ENCODE results near the gene FTCD. TPM values are rescaled to one million over a fixed set of nuclear protein-coding genes. Genes with fewer than 3 reads are reported as not detected.

Gene FTCD
- total and polyA plus RNA-seq, 2 of the 8 experiments (the other 6 are each of a cell fraction or from before 2014, with no cell fraction given), result 3.3 to 4.9 TPM

- H3K18ac ChIP-seq (ENCODE audit: extremely low read depth, low read length), result no peak overlapping the region
- FAIRE-seq, result no peak
- 94% methylated on average over 9 of the region's 12 CpGs; no CpG with 5 or more reads in 1 of the 2 experiments for whole genome bisulfite sequencing, 2 experiments (ENCODE audit: extremely low coverage in 1 of 2, insufficient coverage in 1 of 2, insufficient read length in 1 of 2, insufficient replicate concordance in 2 of 2, low coverage in 1 of 2, low lambda C conversion rate in 2 of 2, missing lambda C conversion rate in 1 of 2)
Observed at GRCh38 chr21:46122758-46123683, 32.4 kb downstream of the FTCD start.

More at GRCh38 chr21:46122758-46123683, 32.4 kb downstream of the FTCD start:
- H3K56ac ChIP-seq (replicated peaks; ENCODE audit: insufficient read length, low read depth, low read length), result no peak overlapping the region
- no peak overlapping the region for H2BK20ac ChIP-seq (ENCODE audit: low read length)
- H4K91ac ChIP-seq (replicated peaks; ENCODE audit: insufficient read length, low read length), result no peak overlapping the region
- no peak overlapping the region for H2BK120ac ChIP-seq (replicated peaks; ENCODE audit: low read depth, low read length)
- no peaks in the 10 kb centered on the region for H3K9me3 ChIP-seq (ENCODE audit: insufficient read depth in 2 of 2, low read depth in 1 of 2, low read length in 1 of 2)
- no peak overlapping the region for H2BK15ac ChIP-seq (ENCODE audit: low read length)
- no peak overlapping the region for H3K4ac ChIP-seq (replicated peaks; ENCODE audit: insufficient read length, low read depth, low read length)
- H3K23ac ChIP-seq (ENCODE audit: insufficient read length), result no peak overlapping the region
- peaks cover 0 to under 1% (median 0%) of the 10 kb centered on the region in 4 experiments; a peak in 1 of 7 replicates for H3K4me1 ChIP-seq (replicated peaks in 1 of 4; ENCODE audit: control insufficient read depth in 3 of 4, insufficient read depth in 4 of 4, low read length in 3 of 4)
- no peak overlapping the region for H3K4me3 ChIP-seq (ENCODE audit: extremely low read depth in 1 of 4, insufficient read depth in 2 of 4, low read depth in 3 of 4, low read length in 4 of 4)
- H3K79me1 ChIP-seq (ENCODE audit: low read depth, low read length), result no peaks in the 10 kb centered on the region
- H2AFZ ChIP-seq (ENCODE audit: low read length), result no peak overlapping the region
- POLR2A ChIA-PET (ENCODE audit: partially characterized antibody), result interaction anchor here (0.6 kb wide), 2 partner anchors 14 to 141 kb away, joined by 3 read pairs; no protein-coding TSS in a partner anchor
- H3K4me2 ChIP-seq (ENCODE audit: insufficient read depth in 1 of 2, low read depth in 2 of 2, low read length in 2 of 2), result no peak overlapping the region
- no peak overlapping the region for H2AK5ac ChIP-seq (ENCODE audit: low read depth, low read length)
- CTCF ChIA-PET (ENCODE audit: partially characterized antibody), result interaction anchor here (0.6 to 1.1 kb wide), 2 partner anchors 13 to 20 kb away, joined by 4 read pairs; no protein-coding TSS in a partner anchor
- no peak overlapping the region for H3K14ac ChIP-seq (ENCODE audit: insufficient read length)
- DNase-seq (ENCODE audit: low read depth in 1 of 2, low spot score in 2 of 2), result no peak
- no peak overlapping the region for H2BK12ac ChIP-seq (ENCODE audit: low read depth, low read length)
- peaks cover 7% of the 10 kb centered on the region; the same call in 1 of the 2 replicates for H3K23me2 ChIP-seq (ENCODE audit: low read depth, low read length)
- H3K36me3 ChIP-seq (ENCODE audit: control insufficient read depth in 2 of 4, insufficient read depth in 4 of 4, low read length in 3 of 4), result peaks cover 2 to 26% (median 3%) of the 10 kb centered on the region in 4 experiments; a peak in 4 of 8 replicates
- peaks cover 0 to 12% of the 10 kb centered on the region in 2 experiments for H4K20me1 ChIP-seq (replicated peaks in 1 of 2; ENCODE audit: control insufficient read depth in 1 of 2, insufficient read depth in 2 of 2, low read length in 2 of 2)
- H4K5ac ChIP-seq (ENCODE audit: insufficient read length, low read depth, low read length), result no peak overlapping the region
- no peak overlapping the region for H2BK5ac ChIP-seq (ENCODE audit: low read depth, low read length)
- H3K79me2 ChIP-seq (ENCODE audit: control insufficient read depth in 1 of 2, insufficient read depth in 2 of 2, low read length in 2 of 2), result no peaks in the 10 kb centered on the region
- no peak overlapping the region for H4K8ac ChIP-seq (ENCODE audit: extremely low read depth, insufficient read depth, low read length)
- TF ChIP-seq RAD21 (IDR thresholded peaks at IDR 0.05 in 1 of 2, conservative IDR thresholded peaks at IDR 0.05 in 1 of 2; ENCODE audit: low read depth in 2 of 2, low read length in 2 of 2) (no peak), POLR2A (IDR thresholded peaks at IDR 0.05; ENCODE audit: control extremely low read depth in 1 of 2, low read depth in 2 of 2, low read length in 2 of 2) (no peak), RXRA (IDR thresholded peaks at IDR 0.05; ENCODE audit: insufficient read depth, low read depth, low read length) (no peak)
- H3K27me3 ChIP-seq (replicated peaks in 1 of 4; ENCODE audit: control insufficient read depth in 3 of 4, extremely low read depth in 1 of 4, insufficient read depth in 3 of 4, low read length in 3 of 4), result no peaks in the 10 kb centered on the region
- H3K27ac ChIP-seq (ENCODE audit: low read depth, low read length), result no peak overlapping the region
- H3K9ac ChIP-seq (replicated peaks in 1 of 4; ENCODE audit: extremely low read depth in 1 of 4, low read depth in 3 of 4, low read length in 3 of 4), result no peak overlapping the region

All from H1 (cell line).